Neuronal stem cell (in vitro differentiated cells): Measurements from ENCODE around the gene OR2T4.

ENCODE experiments used
- DNase-seq: peaks from one replicate; pipeline ENCODE4 v3.0.0-alpha.2; 2013; ENCODE audit warnings: low spot score
- H2AFZ ChIP-seq: one replicate; pipeline ENCODE4 v1.6.1; 2013; ENCODE audit warnings: mild to moderate bottlenecking, low read length, inconsistent platforms
- H2AK5ac ChIP-seq: 2 replicates; pipeline ENCODE4 v1.6.1; 2013; ENCODE audit warnings: low read depth, mild to moderate bottlenecking, inconsistent platforms, low read length, moderate library complexity, mixed read lengths
- H2BK120ac ChIP-seq: 2 replicates; pipeline ENCODE4 v1.6.1; 2013; ENCODE audit warnings: low read depth, mild to moderate bottlenecking, inconsistent platforms, low read length, moderate library complexity, mixed read lengths
- H2BK12ac ChIP-seq: one replicate; pipeline ENCODE4 v1.6.1; 2013; ENCODE audit warnings: low read length, inconsistent platforms
- H2BK15ac ChIP-seq: 2 replicates; pipeline ENCODE4 v1.6.1; 2013; ENCODE audit warnings: mild to moderate bottlenecking, low read length, inconsistent platforms, mixed read lengths
- H2BK5ac ChIP-seq: one replicate; pipeline ENCODE4 v1.6.1; 2013; ENCODE audit warnings: inconsistent platforms, mild to moderate bottlenecking, low read length, moderate library complexity
- H3K14ac ChIP-seq: one replicate; pipeline ENCODE4 v1.6.1; 2013; ENCODE audit warnings: low read length, inconsistent platforms
- H3K18ac ChIP-seq: 2 replicates; pipeline ENCODE4 v1.6.1; 2013; ENCODE audit warnings: low read length, inconsistent platforms
- H3K23ac ChIP-seq: 2 replicates; pipeline ENCODE4 v1.6.1; 2013; ENCODE audit warnings: low read depth, mild to moderate bottlenecking, mixed read lengths, low read length, inconsistent platforms; ENCODE audit not compliant: poor library complexity
- H3K27ac ChIP-seq: replicated peaks from 3 replicates; pipeline ENCODE4 v1.5.1; 2013; ENCODE audit warnings: low read length, inconsistent platforms
- H3K27me3 ChIP-seq, 3 experiments: 2 replicates each; pipeline ENCODE4 v1.6.1; 2013; ENCODE audit warnings: low read length in 3 of 3, mild to moderate bottlenecking in 2 of 3, inconsistent platforms in 1 of 3, low read depth in 1 of 3, mixed read lengths in 1 of 3, moderate library complexity in 1 of 3; ENCODE audit not compliant: control insufficient read depth in 3 of 3, insufficient read depth in 3 of 3
- H3K36me3 ChIP-seq, 2 donors: replicated peaks in 1 of 2; 2 replicates each; pipeline ENCODE4 v1.6.1; 2013; ENCODE audit warnings: low read length in 2 of 2; ENCODE audit not compliant: control insufficient read depth in 2 of 2, insufficient read depth in 2 of 2
- H3K4ac ChIP-seq: 2 replicates; pipeline ENCODE4 v1.6.1; 2013; ENCODE audit warnings: inconsistent platforms, mild to moderate bottlenecking, low read length, moderate library complexity
- H3K4me1 ChIP-seq, 2 donors: 1 replicate in 1 of 2; 2 replicates in 1 of 2; pipeline ENCODE4 v1.6.1; 2013; ENCODE audit warnings: low read length in 2 of 2, low read depth in 1 of 2; ENCODE audit not compliant: control insufficient read depth in 2 of 2, insufficient read depth in 1 of 2
- H3K4me2 ChIP-seq: one replicate; pipeline ENCODE4 v1.6.1; 2013; ENCODE audit warnings: mild to moderate bottlenecking, low read length, inconsistent platforms; ENCODE audit not compliant: insufficient read depth, poor library complexity, severe bottlenecking
- H3K4me3 ChIP-seq, 2 donors: 2 replicates each; pipeline ENCODE4 v1.5.1; 2013; ENCODE audit warnings: low read length in 2 of 2, mild to moderate bottlenecking in 2 of 2, inconsistent platforms in 1 of 2, moderate library complexity in 1 of 2
- H3K79me1 ChIP-seq: one replicate; pipeline ENCODE4 v1.6.1; 2013; ENCODE audit warnings: low read depth, mild to moderate bottlenecking, inconsistent platforms, low read length, moderate library complexity
- H3K9ac ChIP-seq: one replicate; pipeline ENCODE4 v1.6.1; 2013; ENCODE audit warnings: mild to moderate bottlenecking, low read depth, low read length, inconsistent platforms; ENCODE audit not compliant: poor library complexity
- H3K9me3 ChIP-seq, 2 donors: replicated peaks in 1 of 2; 2 replicates each; pipeline versions ENCODE3 to v1.6.1; 2013; ENCODE audit warnings: low read length in 2 of 2, mild to moderate bottlenecking in 2 of 2, inconsistent platforms in 1 of 2, low read depth in 1 of 2, mixed read lengths in 1 of 2, moderate library complexity in 1 of 2; ENCODE audit not compliant: control insufficient read depth in 2 of 2, insufficient read depth in 1 of 2
- H4K8ac ChIP-seq: one replicate; pipeline ENCODE4 v1.6.1; 2013; ENCODE audit warnings: low read depth, mild to moderate bottlenecking, inconsistent platforms, low read length, moderate library complexity
- H4K91ac ChIP-seq: one replicate; pipeline ENCODE4 v1.6.1; 2013; ENCODE audit warnings: low read length, low read depth, mild to moderate bottlenecking, inconsistent platforms; ENCODE audit not compliant: poor library complexity
- WGBS, 2 donors: extraction: QIAGEN DNeasy Blood & Tissue Kit; methylation state at CpG; one replicate each; pipeline ENCODE4 v1.1.7; 2013; ENCODE audit warnings: missing lambda C conversion rate in 2 of 2, mixed read lengths in 1 of 2; ENCODE audit not compliant: insufficient read length in 2 of 2, insufficient replicate concordance in 1 of 2; ENCODE audit errors: extremely low coverage in 2 of 2; 5-methylcytosine and 5-hydroxymethylcytosine counted together

OR2T4 gene

GRCh38 chr1:248406721-248407692, 45.5 kb downstream of the OR2T4 start:
- no peak overlapping the region for H4K8ac ChIP-seq
- H3K9me3 ChIP-seq: peaks cover 0 to 27% of the 10 kb centered on the region in 2 donors
- no peaks in the 10 kb centered on the region for H3K36me3 ChIP-seq
- H2AFZ ChIP-seq: no peak overlapping the region
- no peak overlapping the region for H2BK5ac ChIP-seq
- H3K27ac ChIP-seq: no peak overlapping the region
- H3K4me3 ChIP-seq: no peak overlapping the region
- H3K4me1 ChIP-seq: no peaks in the 10 kb centered on the region
- H3K23ac ChIP-seq: no peak overlapping the region
- no peak overlapping the region for H2BK15ac ChIP-seq
- H4K91ac ChIP-seq: no peak overlapping the region
- no peak overlapping the region for H3K4me2 ChIP-seq
- no peak overlapping the region for H2BK120ac ChIP-seq
- H2AK5ac ChIP-seq: no peak overlapping the region
- no peak overlapping the region for H3K18ac ChIP-seq
- no CpG with 5 or more reads among the region's 8 CpGs for WGBS, 2 donors
- no peak overlapping the region for H3K14ac ChIP-seq
- no peak overlapping the region for H3K9ac ChIP-seq
- no peak overlapping the region for H2BK12ac ChIP-seq
- H3K27me3 ChIP-seq: no peaks in the 10 kb centered on the region
- H3K79me1 ChIP-seq: no peaks in the 10 kb centered on the region
- no peak for DNase-seq
- H3K4ac ChIP-seq: no peak overlapping the region
